Measurements from ENCODE around the gene COL4A4. TPM values are rescaled to one million over a fixed set of nuclear protein-coding genes. Genes with fewer than 3 reads are reported as not detected.

COL4A4 gene
- total and polyA plus RNA-seq, 2 donors (not counting 3 experiments of a cell fraction or from before 2014, with no cell fraction given) = not detected

- Histone ChIP-seq H3K27ac (ENCODE audit: insufficient read depth, low read depth, low read length) (no peak overlapping the region), H3K36me3 (ENCODE audit: control insufficient read depth in 2 of 2, extremely low read depth in 1 of 2, insufficient read depth in 2 of 2, low read length in 2 of 2) (no peaks in the 10 kb centered on the region), H2AFZ (ENCODE audit: low read depth, low read length) (no peak overlapping the region), H3K9me1 (replicated peaks; ENCODE audit: control insufficient read depth, extremely low read depth, insufficient read depth, low read length) (no peaks in the 10 kb centered on the region), H3K4me2 (ENCODE audit: insufficient read depth, low read length) (no peak overlapping the region), H3K9ac (replicated peaks; ENCODE audit: extremely low read depth, insufficient read depth, low read length) (no peak overlapping the region), H3K4me1 (ENCODE audit: control insufficient read depth, extremely low read depth, insufficient read depth, low read length) (no peaks in the 10 kb centered on the region), H4K20me1 (replicated peaks; ENCODE audit: control insufficient read depth, extremely low read depth, insufficient read depth, low read length) (no peaks in the 10 kb centered on the region), H3K9me3 (replicated peaks; ENCODE audit: control insufficient read depth, insufficient read depth, low read length) (no peaks in the 10 kb centered on the region), H3K27me3 (ENCODE audit: control insufficient read depth in 2 of 2, insufficient read depth in 2 of 2, low read length in 2 of 2) (no peaks in the 10 kb centered on the region), H3K4me3 (replicated peaks in 1 of 3; ENCODE audit: insufficient read depth in 1 of 3, low read depth in 1 of 3, low read length in 3 of 3) (no peak overlapping the region), H3K79me2 (ENCODE audit: control insufficient read depth, insufficient read depth, low read length) (no peaks in the 10 kb centered on the region)
- ChIA-PET POLR2A (no interaction called here), CTCF (interaction anchor here (1.0 kb wide), 1 partner anchor 20 kb away, joined by 3 read pairs; no protein-coding TSS in a partner anchor)
- BruUV-seq (replicated peaks) = no TSS peak
- dilution Hi-C loops (cut with MboI; ENCODE audit: extremely low pct_ligation_motif_present, low sequenced_read_pairs) (no loop called here), intact Hi-C loops (cut with micrococcal nuclease) (no loop called here)
- DNase-seq (ENCODE audit: low read depth, low spot score) (no peak), FAIRE-seq (no peak)
- no peak for TF ChIP-seq POLR2AphosphoS5 (IDR thresholded peaks at IDR 0.05; ENCODE audit: insufficient read depth, low read depth, low read length)
- no peak for TF ChIP-seq FOS (IDR thresholded peaks at IDR 0.05; ENCODE audit: borderline replicate concordance, insufficient read depth, low read length)
- TF ChIP-seq GATA2 (IDR thresholded peaks at IDR 0.05; ENCODE audit: insufficient read depth, insufficient read length, low read depth, low read length) = no peak
- TF ChIP-seq POLR2A (IDR thresholded peaks at IDR 0.05; ENCODE audit: low read depth, low read length) = no peak
Measured at GRCh38 chr2:227154986-227155774, 8.8 kb downstream of the COL4A4 start.

- no peak for TF ChIP-seq FOS (IDR thresholded peaks at IDR 0.05; ENCODE audit: borderline replicate concordance, insufficient read depth, low read length)
- no peak for TF ChIP-seq EZH2 (IDR thresholded peaks at IDR 0.05; ENCODE audit: borderline replicate concordance, low read depth, low read length, severe bottlenecking)
- Histone ChIP-seq H3K27ac (ENCODE audit: insufficient read depth, low read depth, low read length) (no peak overlapping the region), H4K20me1 (replicated peaks; ENCODE audit: control insufficient read depth, extremely low read depth, insufficient read depth, low read length) (no peaks in the 10 kb centered on the region), H3K79me2 (ENCODE audit: control insufficient read depth, insufficient read depth, low read length) (no peaks in the 10 kb centered on the region), H3K4me2 (ENCODE audit: insufficient read depth, low read length) (no peak overlapping the region), H2AFZ (ENCODE audit: low read depth, low read length) (no peak overlapping the region), H3K36me3 (ENCODE audit: control insufficient read depth in 2 of 2, extremely low read depth in 1 of 2, insufficient read depth in 2 of 2, low read length in 2 of 2) (no peaks in the 10 kb centered on the region), H3K9ac (replicated peaks; ENCODE audit: extremely low read depth, insufficient read depth, low read length) (no peak overlapping the region), H3K27me3 (ENCODE audit: control insufficient read depth in 2 of 2, insufficient read depth in 2 of 2, low read length in 2 of 2) (no peaks in the 10 kb centered on the region), H3K9me1 (replicated peaks; ENCODE audit: control insufficient read depth, extremely low read depth, insufficient read depth, low read length) (no peaks in the 10 kb centered on the region), H3K9me3 (replicated peaks; ENCODE audit: control insufficient read depth, insufficient read depth, low read length) (no peaks in the 10 kb centered on the region), H3K4me1 (ENCODE audit: control insufficient read depth, extremely low read depth, insufficient read depth, low read length) (no peaks in the 10 kb centered on the region), H3K4me3 (replicated peaks in 1 of 3; ENCODE audit: insufficient read depth in 1 of 3, low read depth in 1 of 3, low read length in 3 of 3) (no peak overlapping the region)
- FAIRE-seq (no peak), DNase-seq (ENCODE audit: low read depth, low spot score) (no peak)
- ChIA-PET POLR2A (no interaction called here), CTCF (no interaction called here)
- intact Hi-C loops (cut with micrococcal nuclease) (no loop called here), dilution Hi-C loops (cut with MboI; ENCODE audit: extremely low pct_ligation_motif_present, low sequenced_read_pairs) (no loop called here)
- BruUV-seq (replicated peaks) = no TSS peak
Measured at GRCh38 chr2:227153758-227154486, 10.1 kb downstream of the COL4A4 start.
